SIG-M5 (cell line): ENCODE measurements around the gene ZNF747.
A peak's percentile ranks its signal among the peaks of the same experiment; 100 is the strongest.
"Not testable (repeated sequence)": the region's sequence is repeated elsewhere in the genome, so short reads cannot be mapped to it uniquely, and the experiment has no call there.

Experiments
- DNase-seq: peaks from one replicate; lab custom pipeline; 2025; lab: John Stamatoyannopoulos, UW

ZNF747 gene

GRCh38 chr16:30533748-30534367, 800 bp downstream of the ZNF747 start:
- DNase-seq = no peak

- no peak for DNase-seq
Measured at GRCh38 chr16:30533146-30533522, 1.5 kb downstream of the ZNF747 start.

GRCh38 chr16:30532285-30533145, 2.1 kb downstream of the ZNF747 start:
- DNase-seq = no peak

GRCh38 chr16:30530163-30531037, 4.3 kb downstream of the ZNF747 start:
- no peak for DNase-seq

GRCh38 chr16:30528799-30529457, 5.7 kb downstream of the ZNF747 start:
- DNase-seq = no peak

- peak; percentile 72 for DNase-seq
Measured at GRCh38 chr16:30527635-30528178, 7.0 kb downstream of the ZNF747 start.

- peak; percentile 75 for DNase-seq
Measured at GRCh38 chr16:30526823-30527634, 7.6 kb downstream of the ZNF747 start.

- no peak for DNase-seq
Measured at GRCh38 chr16:30526137-30526822, 8.4 kb downstream of the ZNF747 start, which contains the start of gene ZNF768. Gene ZNF768 (minus strand): TSS chr16:30526566. CDS start chr16:30526413, 153 bp downstream.

- no peak for DNase-seq
Measured at GRCh38 chr16:30525844-30526136, 8.9 kb downstream of the ZNF747 start.

GRCh38 chr16:30524575-30525568, 9.8 kb downstream of the ZNF747 start:
- no peak for DNase-seq

GRCh38 chr16:30523768-30524574, 10.7 kb downstream of the ZNF747 start:
- DNase-seq = no peak

GRCh38 chr16:30522702-30523463, 11.8 kb downstream of the ZNF747 start:
- DNase-seq = not testable (repeated sequence)

GRCh38 chr16:30521873-30522641, 12.6 kb downstream of the ZNF747 start:
- no peak for DNase-seq

- DNase-seq = no peak
Measured at GRCh38 chr16:30521476-30521872, 13.2 kb downstream of the ZNF747 start.

- DNase-seq = no peak
Measured at GRCh38 chr16:30519120-30520049, 15.3 kb downstream of the ZNF747 start.
